HepG2 (cell line): Measurements from ENCODE around the gene GALNT16. TPM values are rescaled to one million over a fixed set of nuclear protein-coding genes. Genes with fewer than 3 reads are reported as not detected.

Experiments used
- ATAC-seq: fragments of 200-7000 bp; cut with Tn5 transposase; 3 replicates; pipeline ENCODE4 v1.9.1; 2020; ENCODE audit warnings: mild to moderate bottlenecking, moderate library complexity
- BruUV-seq: library from RNA; stranded (reverse); fragments of 400-500 nt; replicated peaks from 2 replicates; lab custom pipeline; 2021; lab: Mats Ljungman, UMichigan
- CTCF ChIA-PET: fragments of 300-600 bp; formaldehyde crosslinking; extraction: SDS; loops from one replicate; lab custom pipeline; 2021; ENCODE audit warnings: low total read pairs, inconsistent platforms, low intra/inter-chr PET ratio; lab: Yijun Ruan, JAX
- POLR2A ChIA-PET: fragments of 350-600 bp; sonication (Branson Sonifier 250); formaldehyde crosslinking; loops from one replicate; lab custom pipeline; 2020; ENCODE audit warnings: antibody characterized with exemption, inconsistent platforms; lab: Yijun Ruan, JAX
- DNase-seq: peaks from one replicate; pipeline ENCODE4 v3.0.0-alpha.2; 2015; ENCODE audit warnings: low spot score
- FAIRE-seq: peaks from 3 replicates; lab custom pipeline; 2011; peaks lifted over from hg19 to GRCh38; lab: Jason Lieb, UNC
- H2AFZ ChIP-seq: one replicate; pipeline ENCODE4 v1.6.1; 2011; ENCODE audit warnings: low read length, inconsistent platforms
- H3K27ac ChIP-seq: fragments of 300-600 bp; 3 replicates; pipeline ENCODE4 v1.8.0; 2011; ENCODE audit warnings: mixed run types, mild to moderate bottlenecking, mixed read lengths, low read length, inconsistent platforms; ENCODE audit not compliant: insufficient read depth; ENCODE audit errors: extremely low read length
- H3K27me3 ChIP-seq, 2 experiments: fragments of 200-600 bp in 1 of 2; 2 replicates in 1 of 2; 3 replicates in 1 of 2; pipeline versions ENCODE4 v1.6.0 to v1.8.0; 2011; ENCODE audit warnings: low read length in 2 of 2, mild to moderate bottlenecking in 2 of 2, moderate library complexity in 2 of 2, inconsistent platforms in 1 of 2; ENCODE audit not compliant: insufficient read depth in 2 of 2, control insufficient read depth in 1 of 2
- H3K36me3 ChIP-seq, 2 experiments: fragments of 200-600 bp in 1 of 2; replicated peaks in 1 of 2; 2 replicates in 1 of 2; 3 replicates in 1 of 2; pipeline versions ENCODE4 v1.5.1 to v1.8.0; 2011; ENCODE audit warnings: low read length in 2 of 2, inconsistent platforms in 1 of 2; ENCODE audit not compliant: insufficient read depth in 2 of 2, control insufficient read depth in 1 of 2
- H3K4me1 ChIP-seq: 2 replicates; pipeline ENCODE4 v1.5.1; 2012; ENCODE audit warnings: low read length, inconsistent platforms; ENCODE audit not compliant: insufficient read depth
- H3K4me2 ChIP-seq: 2 replicates; pipeline ENCODE4 v1.6.0; 2011; ENCODE audit warnings: low read depth, low read length, inconsistent platforms
- H3K4me3 ChIP-seq, 3 experiments: fragments of 200-600 bp in 1 of 3; sonication (generic), shearing (Covaris generic) in 1 of 3; replicated peaks in 1 of 3; 2 replicates each; pipeline ENCODE4 v1.5.1; 2011 to 2016; ENCODE audit warnings: low read length in 3 of 3, inconsistent platforms in 2 of 3, low read depth in 2 of 3, mild to moderate bottlenecking in 2 of 3, control low read depth in 1 of 3, mixed read lengths in 1 of 3; ENCODE audit not compliant: insufficient read depth in 1 of 3
- H3K79me2 ChIP-seq: one replicate; pipeline ENCODE4 v1.6.1; 2011; ENCODE audit warnings: low read length, inconsistent platforms; ENCODE audit not compliant: insufficient read depth
- H3K9ac ChIP-seq: 2 replicates; pipeline ENCODE4 v1.6.0; 2011; ENCODE audit warnings: mild to moderate bottlenecking, low read depth, low read length, inconsistent platforms; ENCODE audit not compliant: insufficient read depth
- H3K9me3 ChIP-seq: 2 replicates; pipeline ENCODE4 v1.5.1; 2012; ENCODE audit warnings: mild to moderate bottlenecking, low read length
- H4K20me1 ChIP-seq: 2 replicates; pipeline ENCODE4 v1.6.0; 2011; ENCODE audit warnings: inconsistent platforms, mild to moderate bottlenecking, low read length, moderate library complexity; ENCODE audit not compliant: insufficient read depth
- CTCF ChIP-seq: sonication (generic); formaldehyde crosslinking; IDR thresholded peaks from 2 replicates; pipeline ENCODE4 v1.5.0; 2020; ENCODE audit warnings: mild to moderate bottlenecking, missing genetic modification reagents, moderate library complexity
- FOXK2 ChIP-seq: fragments of 450-650 bp; IDR thresholded peaks from 2 replicates; pipeline ENCODE4 v1.6.1; 2016
- MAZ ChIP-seq, 2 experiments: sonication (generic) in 1 of 2; formaldehyde crosslinking in 1 of 2; IDR thresholded peaks; 2 replicates each; pipeline versions ENCODE4 v1.5.0 to v1.6.1; 2012 to 2020; ENCODE audit warnings: low read depth in 2 of 2, mild to moderate bottlenecking in 2 of 2, borderline replicate concordance in 1 of 2, improper control_type of control experiment in 1 of 2, low read length in 1 of 2, missing genetic modification reagents in 1 of 2, moderate library complexity in 1 of 2
- MNT ChIP-seq: fragments of 450-650 bp; IDR thresholded peaks from 2 replicates; pipeline ENCODE4 v1.6.1; 2016
- SMC3 ChIP-seq: IDR thresholded peaks from 2 replicates; pipeline ENCODE4 v1.6.1; 2011; ENCODE audit warnings: low read length, improper control_type of control experiment
- TGIF2 ChIP-seq: IDR thresholded peaks from 2 replicates; pipeline ENCODE4 v1.6.1; 2016; ENCODE audit warnings: control low read depth, missing compliant biosample characterization
- ZNF280B ChIP-seq: sonication (generic); formaldehyde crosslinking; IDR thresholded peaks from 2 replicates; pipeline ENCODE4 v1.5.0; 2020; ENCODE audit warnings: missing genetic modification reagents, mild to moderate bottlenecking, borderline replicate concordance
- ZNF414 ChIP-seq: sonication (generic); formaldehyde crosslinking; IDR thresholded peaks from 2 replicates; pipeline ENCODE4 v1.5.0; 2020; ENCODE audit warnings: missing genetic modification reagents
- WGBS: methylation state at CpG from one replicate; pipeline ENCODE4 v1.1.6; 2017; ENCODE audit warnings: low lambda C conversion rate; 5-methylcytosine and 5-hydroxymethylcytosine counted together
- in situ Hi-C: cut with HindIII; loops from 2 replicates; pipeline ENCODE4 v1.10.0; 2017; ENCODE audit warnings: low pct_unique_long_range_greater_than_20kb; ENCODE audit not compliant: extremely low pct_ligation_motif_present
- intact Hi-C: fragments of 100-400 bp; cut with micrococcal nuclease; formaldehyde crosslinking; loops from one replicate; pipeline ENCODE4 v1.10.0; 2022; ENCODE audit not compliant: unreplicated experiment
- polyA plus RNA-seq, 8 experiments: library from polyadenylated mRNA; depleted of rRNA in 3 of 8; stranded (reverse) in 7 of 8; unstranded in 1 of 8; fragments of >200 nt; fragmentation: Illumina TruSeq in 4 of 8; extraction: Trizol in 4 of 8; gene quantifications; 2 replicates each; pipeline versions ENCODE4 v1.2.1 to v1.2.3, GENCODE V29; 2011 to 2016; ENCODE audit warnings: low read depth in 4 of 8, missing spikeins in 1 of 8, mixed read lengths in 1 of 8; ENCODE audit not compliant: insufficient read depth in 1 of 8
- total RNA-seq, 5 experiments: library from RNA; depleted of rRNA; stranded (reverse); fragments of >200 nt; fragmentation: Illumina TruSeq; extraction: Trizol; gene quantifications; 2 replicates each; pipeline ENCODE4 v1.2.3, GENCODE V29; 2016; ENCODE audit warnings: low read depth in 1 of 5
- TF ChIP-seq, protein P1 (sequence below): sonication (generic); formaldehyde crosslinking; IDR thresholded peaks from 2 replicates; pipeline ENCODE4 v1.4.0; 2020; ENCODE audit warnings: missing genetic modification reagents

The GALNT16 gene
- total and polyA plus RNA-seq, 2 of the 13 experiments (the other 11 are each of a cell fraction or from before 2014, with no cell fraction given): 0.54 to 0.82 TPM

DNA sequence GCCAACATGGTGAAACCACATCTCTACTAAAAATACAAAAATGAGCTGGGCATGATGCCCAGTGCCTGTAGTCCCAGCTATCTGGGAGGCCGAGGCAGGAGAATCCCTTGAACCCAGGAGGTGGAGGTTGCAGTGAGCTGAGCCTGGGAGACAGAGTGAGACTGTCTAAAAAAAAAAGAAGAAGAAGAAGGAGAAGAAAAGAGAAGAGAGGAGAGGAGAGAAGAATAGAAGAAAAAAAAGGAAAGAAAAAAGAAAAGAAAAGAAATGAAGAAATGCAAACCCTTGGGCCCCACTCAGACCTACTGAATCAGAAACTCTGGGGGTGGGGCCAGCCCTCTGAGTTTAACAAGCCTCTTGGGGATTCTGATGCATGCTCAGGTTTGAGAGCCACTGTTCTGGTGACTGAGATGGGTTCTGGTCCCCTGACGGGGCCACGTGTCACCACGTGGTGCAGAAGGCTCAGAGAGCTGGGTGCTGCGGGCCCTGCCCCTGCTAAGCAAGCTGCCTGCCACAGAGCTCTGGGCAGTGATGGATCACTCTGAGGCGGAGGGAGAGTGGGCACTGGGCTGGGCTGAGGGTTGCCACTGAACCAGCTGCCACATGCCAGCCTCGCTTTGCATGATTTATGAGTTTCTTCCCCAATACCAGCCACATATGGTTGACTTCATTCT is 100.6 kb downstream of the GALNT16 start:
- H4K20me1 ChIP-seq: no peaks in the 10 kb centered on the region
- no peak overlapping the region for H3K4me3 ChIP-seq
- peaks cover 10% of the 10 kb centered on the region for H3K4me1 ChIP-seq
- FAIRE-seq: no peak
- no peaks in the 10 kb centered on the region for H3K36me3 ChIP-seq
- H3K79me2 ChIP-seq: no peaks in the 10 kb centered on the region
- no peak overlapping the region for H3K9ac ChIP-seq
- H2AFZ ChIP-seq: no peak overlapping the region
- intact Hi-C loops: no loop called here
- TF ChIP-seq FOXK2 (no peak), MNT (peak; percentile 72)
- ATAC-seq: no peak
- CTCF ChIA-PET: no interaction called here
- no peak overlapping the region for H3K4me2 ChIP-seq
- WGBS: 33% methylated on average over 2 of the region's 7 CpGs
- in situ Hi-C loops: no loop called here
- H3K27me3 ChIP-seq: peaks cover 0 to 7% of the 10 kb centered on the region in 2 experiments; a peak in 1 of 5 replicates
- H3K9me3 ChIP-seq: no peaks in the 10 kb centered on the region
- POLR2A ChIA-PET: no interaction called here
- BruUV-seq: no TSS peak
- no peak overlapping the region for H3K27ac ChIP-seq
- no peak for DNase-seq

DNA sequence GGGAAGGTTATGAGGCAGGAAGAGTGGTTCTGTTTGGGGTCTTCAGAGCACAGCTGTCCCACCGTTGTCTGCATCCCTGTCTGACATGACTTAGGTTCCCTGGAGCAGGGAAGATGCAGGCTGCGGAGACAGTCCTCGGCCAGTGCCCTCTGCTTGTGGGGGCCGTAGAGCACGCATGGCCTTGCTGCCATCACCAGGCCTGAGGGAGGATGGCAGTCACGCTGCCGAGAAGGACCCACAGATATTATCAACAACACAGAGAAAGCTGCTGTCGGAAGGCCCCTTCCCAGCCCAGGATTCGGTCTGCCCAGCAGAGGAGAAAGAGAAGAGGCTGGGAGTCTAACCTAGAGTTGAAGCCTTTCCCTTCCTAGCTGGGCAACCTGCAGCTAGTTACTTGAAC is 103.1 kb downstream of the GALNT16 start:
- Histone ChIP-seq H3K79me2 (no peaks in the 10 kb centered on the region), H2AFZ (no peak overlapping the region), H3K27me3 (peaks cover 0 to 4% of the 10 kb centered on the region in 2 experiments; a peak in 1 of 5 replicates), H3K27ac (no peak overlapping the region), H3K4me2 (no peak overlapping the region), H3K4me3 (no peak overlapping the region), H3K9ac (no peak overlapping the region), H3K36me3 (no peaks in the 10 kb centered on the region), H4K20me1 (no peaks in the 10 kb centered on the region), H3K4me1 (no peaks in the 10 kb centered on the region), H3K9me3 (no peaks in the 10 kb centered on the region)
- in situ Hi-C loops: no loop called here
- ATAC-seq: peak; percentile 94
- 22% methylated on average over 6 of the region's 9 CpGs for WGBS
- DNase-seq: peak; percentile 6
- FAIRE-seq: no peak
- BruUV-seq: no TSS peak
- CTCF ChIA-PET: no interaction called here
- intact Hi-C loops: no loop called here
- POLR2A ChIA-PET: no interaction called here
- TF ChIP-seq SMC3 (peak; percentile 7; the same call in 1 of the 2 replicates), TGIF2 (CRISPR knock-in tag) (no peak), ZNF414 (CRISPR knock-in tag) (no peak), CTCF (CRISPR knock-in tag) (peak; percentile 71), MAZ (IDR thresholded peaks at IDR 0.05; ENCODE audit: borderline replicate concordance, low read depth, low read length) (0 out of 2 replicates have a peak, but pooled peaks have one; percentile 18), MAZ (CRISPR knock-in tag; IDR thresholded peaks at IDR 0.05; ENCODE audit: low read depth) (no peak), ZNF280B (CRISPR knock-in tag) (no peak)
- TF ChIP-seq, protein P1, sequence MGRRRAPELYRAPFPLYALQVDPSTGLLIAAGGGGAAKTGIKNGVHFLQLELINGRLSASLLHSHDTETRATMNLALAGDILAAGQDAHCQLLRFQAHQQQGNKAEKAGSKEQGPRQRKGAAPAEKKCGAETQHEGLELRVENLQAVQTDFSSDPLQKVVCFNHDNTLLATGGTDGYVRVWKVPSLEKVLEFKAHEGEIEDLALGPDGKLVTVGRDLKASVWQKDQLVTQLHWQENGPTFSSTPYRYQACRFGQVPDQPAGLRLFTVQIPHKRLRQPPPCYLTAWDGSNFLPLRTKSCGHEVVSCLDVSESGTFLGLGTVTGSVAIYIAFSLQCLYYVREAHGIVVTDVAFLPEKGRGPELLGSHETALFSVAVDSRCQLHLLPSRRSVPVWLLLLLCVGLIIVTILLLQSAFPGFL: no peak
